ENCODE data around the gene XRCC6.
"Not testable (repeated sequence)": the region's sequence is repeated elsewhere in the genome, so short reads cannot be mapped to it uniquely, and the experiment has no call there.

XRCC6 gene

GRCh38 chr22:41686890-41687289 is 65.8 kb downstream of the XRCC6 start:
- DNase-seq (ENCODE audit: low read depth) = not testable (repeated sequence)

DNA sequence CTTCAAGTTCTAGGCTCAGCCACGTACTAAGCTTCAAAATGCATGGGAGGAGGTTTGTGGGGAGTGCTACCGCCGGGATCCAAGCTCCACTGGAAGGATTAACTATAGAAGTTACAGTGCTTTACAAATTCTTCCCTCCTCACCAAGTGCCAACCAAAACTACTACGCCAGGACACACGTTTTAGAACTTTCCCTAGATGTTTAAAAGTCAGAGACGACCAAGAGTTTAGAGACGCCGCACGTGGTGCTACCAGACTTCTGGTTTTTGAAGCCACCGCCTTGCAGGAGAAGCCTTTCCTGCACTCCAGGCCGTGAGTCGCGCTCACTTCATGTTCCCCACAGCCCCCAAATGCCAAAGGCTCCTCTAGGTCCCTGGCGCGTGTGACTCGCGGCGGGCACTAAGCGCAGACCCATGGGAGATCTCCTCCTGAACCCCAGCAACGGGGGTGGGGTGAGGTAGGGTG is 66.8 kb downstream of the XRCC6 start:
- peak; percentile 9 for DNase-seq (ENCODE audit: low read depth)

DNA sequence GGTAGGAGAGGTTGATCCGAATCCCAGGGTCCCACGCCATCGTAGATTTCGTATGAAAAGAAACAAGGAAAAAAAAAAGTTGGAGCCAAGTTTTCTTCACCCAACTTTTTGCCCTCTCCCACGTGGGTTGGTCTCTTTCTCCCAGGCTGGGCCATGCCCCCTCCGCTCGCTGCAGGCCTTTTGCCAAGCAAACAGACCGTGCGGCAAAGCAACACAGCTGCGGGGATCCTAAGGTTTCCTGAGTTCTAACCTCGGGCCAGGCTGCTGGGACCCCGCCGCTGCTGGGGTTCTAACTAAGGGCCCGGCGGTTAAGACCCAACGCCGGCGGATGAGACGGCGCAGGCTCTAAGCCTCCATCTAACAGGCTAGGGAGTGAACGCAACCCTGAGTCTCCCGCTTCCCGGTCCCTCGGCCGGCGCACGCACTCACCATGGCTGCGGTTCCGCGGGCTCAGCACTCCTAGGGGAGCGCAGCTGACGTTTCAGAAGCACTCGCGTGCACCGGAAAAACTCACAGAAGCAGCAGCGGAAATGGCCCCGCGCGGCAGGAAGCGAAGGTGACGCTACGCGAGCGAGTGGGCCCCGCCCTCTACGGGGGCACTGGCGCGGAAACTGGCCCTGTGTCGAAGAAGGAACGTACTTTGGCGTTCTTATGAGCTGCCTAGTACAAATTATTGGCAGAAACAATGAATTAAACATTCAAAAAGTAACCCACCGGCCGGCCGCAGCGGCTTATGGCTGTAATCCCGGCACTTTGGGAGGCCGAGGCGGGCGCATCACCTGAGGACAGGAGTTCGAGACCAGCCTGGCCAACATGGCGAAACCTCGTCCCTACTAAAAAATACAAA is 67.5 kb downstream of the XRCC6 start, which contains the start of gene SNU13:
Gene SNU13 (minus strand): TSS at position 503 of the 847 bp plus-strand sequence. CDS start 71 bp downstream, at position 432.
- DNase-seq (ENCODE audit: low read depth) = peak; percentile 91

GRCh38 chr22:41690476-41690875 is 69.4 kb downstream of the XRCC6 start:
- DNase-seq (ENCODE audit: low read depth) = no peak

- no peak for DNase-seq (ENCODE audit: low read depth)
These were observed 74.1 kb downstream of the XRCC6 start for GRCh38 chr22:41695211-41695610.

- DNase-seq (ENCODE audit: low read depth) = no peak
These were observed 75.6 kb downstream of the XRCC6 start for GRCh38 chr22:41696703-41697102.

DNA sequence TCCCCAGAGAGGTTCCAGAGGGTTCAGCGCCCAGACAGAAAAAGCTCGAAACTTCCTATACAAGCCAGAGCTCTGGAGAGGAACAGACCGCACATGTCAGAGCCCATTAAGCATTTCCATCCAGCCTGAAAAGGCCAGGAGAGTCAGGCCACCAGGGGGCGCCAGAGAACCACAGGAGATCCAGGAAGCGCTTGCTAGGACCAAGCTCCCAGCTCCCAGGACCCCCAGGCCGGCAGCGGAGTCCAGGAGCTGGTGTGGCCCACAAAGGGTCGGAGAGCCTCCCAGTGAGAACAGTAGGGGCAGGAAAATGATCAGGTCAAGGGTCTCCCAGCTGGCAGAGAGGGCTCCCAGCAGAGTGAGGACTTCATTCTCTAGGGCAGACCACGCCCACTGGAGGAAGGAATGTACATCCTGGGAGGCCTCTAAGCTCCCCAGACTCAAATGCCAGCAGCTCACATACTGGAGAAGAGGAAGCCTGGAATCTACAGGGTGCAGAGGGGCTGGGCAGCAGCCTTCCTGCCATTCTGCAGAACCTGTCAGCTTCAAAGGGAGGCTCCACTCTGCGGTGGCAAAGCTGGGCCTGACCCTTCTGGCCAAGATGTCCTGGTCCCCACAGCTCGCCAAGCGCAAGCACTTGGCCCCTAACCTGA is 76.2 kb downstream of the XRCC6 start:
- DNase-seq (ENCODE audit: low read depth) = peak; percentile 77

DNA sequence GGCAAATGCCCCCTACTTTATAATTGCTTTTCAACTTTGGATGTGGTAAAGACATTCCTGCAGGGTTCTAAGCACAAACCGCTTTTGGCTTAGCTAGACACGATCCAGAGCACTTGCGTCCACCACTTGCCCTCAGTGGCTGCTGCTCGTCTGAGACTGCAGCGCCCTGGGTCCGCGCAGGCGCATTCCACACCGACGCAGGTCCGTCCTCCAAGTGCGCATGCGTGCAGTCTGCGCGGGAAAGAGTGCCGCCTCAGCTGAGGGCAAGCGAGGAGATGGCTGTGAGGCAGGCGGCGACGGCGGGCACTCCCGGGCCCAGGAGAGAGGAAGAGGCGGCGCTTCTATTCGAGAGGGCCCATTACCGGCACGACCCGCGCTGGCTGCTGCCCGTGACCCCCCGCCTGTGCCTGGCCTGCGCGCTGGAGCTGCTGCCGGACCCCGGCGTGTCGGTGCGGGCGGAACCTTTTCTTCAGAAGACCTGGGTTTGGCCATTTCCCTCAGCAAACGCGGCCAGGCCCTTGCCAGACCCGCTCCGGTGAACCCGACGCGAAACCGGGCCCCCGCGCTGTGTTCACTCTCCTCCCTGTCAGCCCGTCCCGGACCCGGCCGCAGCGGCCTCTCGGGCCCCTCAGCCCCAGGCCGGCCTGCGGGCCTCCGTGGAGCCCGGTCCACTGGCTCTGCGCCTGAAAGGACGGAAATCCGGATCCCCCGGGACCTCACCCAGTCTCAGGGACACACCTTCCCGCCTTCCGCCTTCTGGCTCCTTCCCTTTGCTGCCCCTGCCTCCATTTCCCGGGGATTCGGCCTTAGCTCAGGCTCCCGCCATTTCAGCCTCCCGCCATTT is 78.4 kb downstream of the XRCC6 start, which contains the start of gene MEI1:
Gene MEI1 (plus strand): TSS at position 240 of the 844 bp plus-strand sequence. CDS start 36 bp downstream, at position 276.
- DNase-seq (ENCODE audit: low read depth) = peak; percentile 32

- no peak for DNase-seq (ENCODE audit: low read depth)
These were observed 78.9 kb downstream of the XRCC6 start for GRCh38 chr22:41700108-41700364.

DNA sequence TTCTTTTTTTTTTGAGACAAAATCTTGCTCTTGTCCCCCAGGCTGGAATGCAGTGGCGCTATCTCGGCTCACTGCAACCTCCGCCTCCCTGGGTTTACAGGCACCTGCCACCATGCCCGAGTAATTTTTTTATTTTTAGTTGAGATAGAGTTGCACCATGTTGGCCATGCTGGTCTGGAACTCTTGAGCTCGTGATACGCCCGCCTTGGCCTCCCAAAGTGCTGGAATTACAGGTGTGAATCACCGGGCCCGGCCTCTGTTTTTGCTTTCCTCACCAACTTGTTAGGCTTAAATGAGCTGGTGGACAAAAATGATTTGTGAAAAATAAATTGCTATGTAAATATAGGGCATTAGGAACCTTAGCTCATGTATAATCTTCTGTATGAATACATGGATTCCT is 81.7 kb downstream of the XRCC6 start:
- no peak for DNase-seq (ENCODE audit: low read depth)

DNA sequence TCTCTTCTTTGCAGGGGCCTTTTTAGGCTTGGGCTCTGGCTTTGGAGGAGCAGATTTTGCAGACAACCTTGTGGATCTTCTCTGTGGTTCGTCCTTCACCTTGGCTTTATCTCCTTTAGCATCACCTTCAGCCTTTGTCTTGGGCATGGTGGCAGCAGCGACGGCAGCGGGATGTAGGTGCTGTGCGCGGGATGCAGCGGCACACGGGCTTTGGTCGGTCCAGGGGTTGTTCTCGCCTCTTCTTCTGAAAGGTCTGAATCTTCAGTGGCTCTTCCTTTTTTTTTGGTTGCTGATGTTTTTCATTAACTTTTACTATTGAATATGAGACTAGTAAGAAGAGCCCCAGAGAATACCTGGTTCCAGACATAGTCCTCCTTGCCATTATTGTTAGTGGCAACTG is 88.2 kb downstream of the XRCC6 start:
- DNase-seq (ENCODE audit: low read depth) = no peak

GRCh38 chr22:41713004-41713403 is 91.9 kb downstream of the XRCC6 start:
- DNase-seq (ENCODE audit: low read depth) = no peak

Data from fibroblast of gingiva (primary cell).